Neutrophil (primary cell): ENCODE measurements around the gene STMN3.
A peak's percentile ranks its signal among the peaks of the same experiment; 100 is the strongest.

Source experiments
- H3K27ac ChIP-seq: fragments of 200-600 bp; sonication (generic); 2 replicates; pipeline ENCODE4 v1.5.1; 2016; ENCODE audit warnings: mild to moderate bottlenecking, moderate library complexity
- H3K27me3 ChIP-seq: fragments of 200-600 bp; sonication (generic); 2 replicates; pipeline ENCODE4 v1.6.0; 2016; ENCODE audit warnings: mild to moderate bottlenecking
- H3K36me3 ChIP-seq: fragments of 200-600 bp; sonication (generic); 2 replicates; pipeline ENCODE4 v1.5.1; 2017
- H3K4me1 ChIP-seq, 2 experiments: fragments of 200-600 bp in 1 of 2; sonication (generic) in 1 of 2; 1 replicate in 1 of 2; 2 replicates in 1 of 2; pipeline versions ENCODE4 v1.5.1 to v1.6.1; 2013 to 2016; ENCODE audit warnings: low read depth in 1 of 2, low read length in 1 of 2, mild to moderate bottlenecking in 1 of 2, moderate library complexity in 1 of 2; ENCODE audit not compliant: control insufficient read depth in 1 of 2, insufficient read depth in 1 of 2
- H3K4me3 ChIP-seq, 2 experiments: fragments of 200-600 bp in 1 of 2; sonication (generic) in 1 of 2; 1 replicate in 1 of 2; 2 replicates in 1 of 2; pipeline ENCODE4 v1.5.1; 2013 to 2016; ENCODE audit warnings: low read depth in 1 of 2, low read length in 1 of 2, mild to moderate bottlenecking in 1 of 2, moderate library complexity in 1 of 2
- H3K9me3 ChIP-seq: fragments of 200-600 bp; sonication (generic); 2 replicates; pipeline ENCODE4 v1.5.1; 2016
- CTCF ChIP-seq: fragments of 200-600 bp; sonication (generic); IDR thresholded peaks from 2 replicates; pipeline ENCODE4 v1.5.1; 2016; ENCODE audit warnings: antibody characterized with exemption

STMN3 gene

GRCh38 chr20:63657260-63657936 lies 4.2 kb upstream of the STMN3 start:
- H3K27me3 ChIP-seq: peaks cover 36% of the 10 kb centered on the region
- H3K4me3 ChIP-seq: peak overlapping the region; percentile 93 to 97
- no peak for TF ChIP-seq CTCF
- peaks cover 25 to 34% of the 10 kb centered on the region in 2 experiments for H3K4me1 ChIP-seq
- peaks cover 10% of the 10 kb centered on the region for H3K36me3 ChIP-seq
- peak overlapping the region; percentile 66 for H3K27ac ChIP-seq
- H3K9me3 ChIP-seq: no peaks in the 10 kb centered on the region

GRCh38 chr20:63656451-63656850 lies 3.2 kb upstream of the STMN3 start:
- H3K27me3 ChIP-seq: peaks cover 46% of the 10 kb centered on the region
- no peak for TF ChIP-seq CTCF

GRCh38 chr20:63655249-63655648 lies 2.0 kb upstream of the STMN3 start:
- H3K36me3 ChIP-seq: no peaks in the 10 kb centered on the region
- H3K9me3 ChIP-seq: no peaks in the 10 kb centered on the region
- no peak overlapping the region for H3K27ac ChIP-seq
- no peak for TF ChIP-seq CTCF
- peaks cover 26 to 39% of the 10 kb centered on the region in 2 experiments for H3K4me1 ChIP-seq
- H3K4me3 ChIP-seq: no peak overlapping the region
- peaks cover 56% of the 10 kb centered on the region for H3K27me3 ChIP-seq

More at GRCh38 chr20:63656451-63656850, 3.2 kb upstream of the STMN3 start:
- no peak overlapping the region for H3K27ac ChIP-seq
- H3K4me3 ChIP-seq: no peak overlapping the region
- H3K36me3 ChIP-seq: peaks cover under 1% of the 10 kb centered on the region
- peaks cover 26 to 39% of the 10 kb centered on the region in 2 experiments for H3K4me1 ChIP-seq
- no peaks in the 10 kb centered on the region for H3K9me3 ChIP-seq

GRCh38 chr20:63653974-63654668 lies 897 bp upstream of the STMN3 start:
- Histone ChIP-seq H3K4me1 (peaks cover 24 to 36% of the 10 kb centered on the region in 2 experiments), H3K4me3 (no peak overlapping the region), H3K27ac (no peak overlapping the region), H3K9me3 (no peaks in the 10 kb centered on the region), H3K36me3 (no peaks in the 10 kb centered on the region), H3K27me3 (peaks cover 65% of the 10 kb centered on the region)
- TF ChIP-seq CTCF: no peak

GRCh38 chr20:63652192-63652980 lies 838 bp downstream of the STMN3 start:
- no peak for TF ChIP-seq CTCF
- Histone ChIP-seq H3K4me1 (peaks cover 10 to 22% of the 10 kb centered on the region in 2 experiments), H3K36me3 (no peaks in the 10 kb centered on the region), H3K4me3 (peak overlapping the region; percentile 41 to 43), H3K27ac (no peak overlapping the region), H3K9me3 (no peaks in the 10 kb centered on the region), H3K27me3 (peaks cover 75% of the 10 kb centered on the region)
